Measurements from ENCODE around the gene NTN4. TPM values are rescaled to one million over a fixed set of nuclear protein-coding genes. Genes with fewer than 3 reads are reported as not detected.
A peak's percentile ranks its signal among the peaks of the same experiment; 100 is the strongest.

The NTN4 gene
- total RNA-seq, 4 donors from 2014 or later: 33.5 to 103 (median 51.5) TPM

- Histone ChIP-seq H3K27ac (peak overlapping the region in 3 of 4 donors; percentile 55 to 67 (median 60)), H3K36me3 (no peaks in the 10 kb centered on the region), H3K27me3 (no peaks in the 10 kb centered on the region), H3K9me3 (no peaks in the 10 kb centered on the region), H3K4me3 (no peak overlapping the region), H3K4me1 (peaks cover 0 to 28% (median 5%) of the 10 kb centered on the region in 3 donors)
- no peak for TF ChIP-seq EP300 (IDR thresholded peaks at IDR 0.05)
- TF ChIP-seq POLR2A (IDR thresholded peaks at IDR 0.05): no peak
- TF ChIP-seq POLR2AphosphoS5 (IDR thresholded peaks at IDR 0.05): peak; percentile 78
- TF ChIP-seq CTCF (IDR thresholded peaks at IDR 0.05): no peak
- WGBS, 2 donors (ENCODE audit: low coverage in 1 of 2): 48 to 81% methylated on average over 6 to 8 of the region's 9 CpGs
- peak; percentile 80 for ATAC-seq
Measured at GRCh38 chr12:95653771-95654546, 136.6 kb downstream of the NTN4 start.

DNA sequence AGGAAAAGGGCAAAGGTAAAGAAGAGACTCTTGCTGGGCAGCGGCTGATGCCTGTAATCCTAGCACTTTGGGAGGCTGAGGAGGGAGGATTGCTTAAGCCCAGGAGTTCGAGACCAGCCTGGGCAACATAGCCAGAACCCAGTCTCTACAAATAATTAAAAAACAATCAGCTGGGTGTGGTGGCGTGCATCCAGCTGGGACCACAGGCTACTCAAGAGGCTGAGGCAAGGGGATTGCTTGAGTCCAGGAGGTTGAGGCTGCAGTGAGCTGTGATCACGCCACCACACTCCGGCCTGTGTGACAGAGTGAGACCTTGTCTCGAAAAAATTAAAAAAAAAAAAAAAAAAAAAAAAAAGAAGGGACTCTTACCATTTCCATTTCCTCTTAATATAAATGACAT is 138.9 kb downstream of the NTN4 start:
- H3K36me3 ChIP-seq: no peaks in the 10 kb centered on the region
- TF ChIP-seq POLR2A (IDR thresholded peaks at IDR 0.05) (no peak), EP300 (IDR thresholded peaks at IDR 0.05) (no peak), POLR2AphosphoS5 (IDR thresholded peaks at IDR 0.05) (no peak), CTCF (IDR thresholded peaks at IDR 0.05) (no peak)
- H3K4me3 ChIP-seq: no peak overlapping the region
- no peaks in the 10 kb centered on the region for H3K9me3 ChIP-seq
- peaks cover 0 to 39% (median 8%) of the 10 kb centered on the region in 3 donors for H3K4me1 ChIP-seq
- no peak overlapping the region for H3K27ac ChIP-seq
- 86% methylated on average over 4 of the region's 6 CpGs; no CpG with 5 or more reads in 1 of the 2 donors for WGBS, 2 donors (ENCODE audit: low coverage in 1 of 2)
- H3K27me3 ChIP-seq: no peaks in the 10 kb centered on the region
- no peak for ATAC-seq

DNA sequence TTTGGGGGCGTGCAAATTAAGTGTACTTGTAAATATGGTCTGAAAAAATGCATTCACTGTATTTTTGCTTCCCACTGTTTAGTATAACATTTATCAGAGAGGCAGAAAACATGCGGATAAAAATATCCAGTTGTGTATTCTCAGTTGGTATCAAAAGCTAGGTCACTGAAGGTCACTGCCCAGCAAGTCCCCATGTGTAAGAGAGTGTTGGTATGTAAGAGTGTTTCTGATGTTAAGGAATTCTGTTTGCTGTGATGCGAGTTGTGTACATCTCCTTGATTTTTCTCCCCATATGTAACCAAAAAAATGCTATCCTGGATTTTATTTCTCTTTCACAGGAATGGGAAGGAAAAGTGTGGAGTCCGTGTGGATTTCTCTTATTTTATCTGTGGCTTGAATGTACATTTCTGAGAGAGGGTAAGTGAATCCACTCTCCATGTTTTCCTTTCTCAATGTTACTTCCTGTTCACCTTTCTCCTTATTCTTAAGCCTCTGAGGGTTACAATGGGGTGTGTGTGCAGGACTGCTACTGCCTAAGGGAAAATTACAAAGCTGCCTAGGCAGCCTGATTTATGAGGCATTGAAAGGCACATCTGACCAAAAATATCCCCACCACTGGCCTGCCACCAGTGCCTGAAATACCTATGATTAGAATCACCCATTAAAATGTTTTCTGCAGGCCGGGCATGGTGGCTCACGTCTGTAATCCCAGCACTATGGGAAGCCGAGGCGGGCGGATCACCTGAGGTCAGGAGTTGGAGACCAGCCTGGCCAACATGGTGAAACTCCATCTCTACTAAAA is 141.4 kb downstream of the NTN4 start:
- Histone ChIP-seq H3K4me3 (no peak overlapping the region), H3K27ac (peak overlapping the region in 2 of 4 donors; percentile 19 to 28), H3K27me3 (no peaks in the 10 kb centered on the region), H3K36me3 (no peaks in the 10 kb centered on the region), H3K9me3 (no peaks in the 10 kb centered on the region), H3K4me1 (peaks cover 0 to 42% (median 8%) of the 10 kb centered on the region in 3 donors)
- WGBS, 2 donors (ENCODE audit: low coverage in 1 of 2): 72 to 91% methylated on average over 4 of the region's 9 CpGs
- ATAC-seq: peak; percentile 23
- TF ChIP-seq CTCF (IDR thresholded peaks at IDR 0.05) (no peak), POLR2AphosphoS5 (IDR thresholded peaks at IDR 0.05) (peak; percentile 10), EP300 (IDR thresholded peaks at IDR 0.05) (no peak), POLR2A (IDR thresholded peaks at IDR 0.05) (no peak)

- Histone ChIP-seq H3K4me3 (no peak overlapping the region), H3K27ac (peak overlapping the region in 3 of 4 donors; percentile 6 to 23 (median 20))
- WGBS, 2 donors (ENCODE audit: low coverage in 1 of 2): 28 to 29% methylated on average over 3 to 4 of the region's 5 CpGs
Measured at GRCh38 chr12:95646781-95647190, 143.8 kb downstream of the NTN4 start.

More at GRCh38 chr12:95646781-95647190, 143.8 kb downstream of the NTN4 start:
- Histone ChIP-seq H3K9me3 (no peaks in the 10 kb centered on the region), H3K4me1 (peaks cover 0 to 26% (median 3%) of the 10 kb centered on the region in 3 donors), H3K27me3 (no peaks in the 10 kb centered on the region), H3K36me3 (no peaks in the 10 kb centered on the region)
- ATAC-seq: peak; percentile 10
- no peak for TF ChIP-seq CTCF (IDR thresholded peaks at IDR 0.05)
- TF ChIP-seq POLR2A (IDR thresholded peaks at IDR 0.05): no peak
- no peak for TF ChIP-seq EP300 (IDR thresholded peaks at IDR 0.05)
- TF ChIP-seq POLR2AphosphoS5 (IDR thresholded peaks at IDR 0.05): no peak
